ENCODE data around the gene SSC5D. TPM values are rescaled to one million over a fixed set of nuclear protein-coding genes. Genes with fewer than 3 reads are reported as not detected.

The SSC5D gene
- total and polyA plus RNA-seq, 10 of the 15 experiments (the other 5 are each of a cell fraction or from before 2014, with no cell fraction given): 0.03 to 0.13 (median 0.05) TPM; not detected in 4

DNA sequence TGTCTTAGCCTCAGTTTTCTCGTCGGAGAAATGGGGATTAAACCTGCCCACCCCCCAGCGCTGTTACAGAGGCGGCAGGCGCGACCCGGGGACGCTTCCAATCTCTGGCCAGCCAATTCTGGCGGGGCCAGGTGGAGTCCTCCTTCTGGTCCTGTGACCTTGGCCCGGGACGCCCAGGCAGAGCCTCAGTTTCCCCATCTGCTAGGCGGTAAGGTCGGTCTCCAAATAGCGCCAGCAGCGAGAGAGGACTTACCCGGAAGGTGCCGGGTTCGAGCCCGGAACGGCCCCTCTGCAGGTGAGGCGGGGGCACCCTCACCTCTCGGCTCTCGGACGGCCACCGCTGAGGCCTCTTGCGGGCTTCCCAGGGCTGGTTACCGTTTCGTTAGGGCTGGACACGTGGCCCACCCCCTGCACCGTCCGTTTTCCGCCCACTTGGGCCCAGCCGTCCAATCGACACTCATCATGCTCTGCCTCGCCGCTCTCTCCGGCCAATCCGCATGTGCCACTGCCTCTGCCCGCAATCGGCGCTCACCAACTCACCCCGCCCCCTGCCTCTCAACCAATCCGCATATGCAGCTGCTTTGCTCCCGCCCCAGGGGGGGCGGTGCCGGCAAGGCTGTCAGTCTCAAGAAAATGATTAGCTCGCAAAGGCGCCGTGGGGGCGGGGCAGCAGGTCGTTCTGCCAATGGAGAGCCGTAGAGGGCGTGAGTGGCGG lies 26.8 kb upstream of the SSC5D start, which contains the start of gene ISOC2 (continued):
- TF ChIP-seq, protein P1, sequence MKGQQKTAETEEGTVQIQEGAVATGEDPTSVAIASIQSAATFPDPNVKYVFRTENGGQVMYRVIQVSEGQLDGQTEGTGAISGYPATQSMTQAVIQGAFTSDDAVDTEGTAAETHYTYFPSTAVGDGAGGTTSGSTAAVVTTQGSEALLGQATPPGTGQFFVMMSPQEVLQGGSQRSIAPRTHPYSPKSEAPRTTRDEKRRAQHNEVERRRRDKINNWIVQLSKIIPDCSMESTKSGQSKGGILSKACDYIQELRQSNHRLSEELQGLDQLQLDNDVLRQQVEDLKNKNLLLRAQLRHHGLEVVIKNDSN (IDR thresholded peaks at IDR 0.05; ENCODE audit: borderline replicate concordance, extremely low read length, insufficient read depth, low read depth, low read length): peak; percentile 86
- no peak for TF ChIP-seq CBX5 (IDR thresholded peaks at IDR 0.05; ENCODE audit: low read depth)
- TF ChIP-seq, protein P2, sequence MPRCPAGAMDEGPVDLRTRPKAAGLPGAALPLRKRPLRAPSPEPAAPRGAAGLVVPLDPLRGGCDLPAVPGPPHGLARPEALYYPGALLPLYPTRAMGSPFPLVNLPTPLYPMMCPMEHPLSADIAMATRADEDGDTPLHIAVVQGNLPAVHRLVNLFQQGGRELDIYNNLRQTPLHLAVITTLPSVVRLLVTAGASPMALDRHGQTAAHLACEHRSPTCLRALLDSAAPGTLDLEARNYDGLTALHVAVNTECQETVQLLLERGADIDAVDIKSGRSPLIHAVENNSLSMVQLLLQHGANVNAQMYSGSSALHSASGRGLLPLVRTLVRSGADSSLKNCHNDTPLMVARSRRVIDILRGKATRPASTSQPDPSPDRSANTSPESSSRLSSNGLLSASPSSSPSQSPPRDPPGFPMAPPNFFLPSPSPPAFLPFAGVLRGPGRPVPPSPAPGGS (IDR thresholded peaks at IDR 0.05; ENCODE audit: borderline replicate concordance, insufficient read depth, low read depth, low read length, poor library complexity, severe bottlenecking): no peak
- TF ChIP-seq TCF12 (IDR thresholded peaks at IDR 0.05; ENCODE audit: low read depth, low read length): no peak
- peak; percentile 57 for TF ChIP-seq GATAD2B (conservative IDR thresholded peaks at IDR 0.05; ENCODE audit: low read depth)
- peak; percentile 64; the same call in 1 of the 2 replicates for TF ChIP-seq TAF1 (IDR thresholded peaks at IDR 0.05; ENCODE audit: borderline replicate concordance, low read depth, low read length)
- TF ChIP-seq JUND (IDR thresholded peaks at IDR 0.05; ENCODE audit: low read depth, low read length): no peak
- TF ChIP-seq FOXM1 (IDR thresholded peaks at IDR 0.05; ENCODE audit: low read depth, low read length): no peak
- no peak for TF ChIP-seq TARDBP (IDR thresholded peaks at IDR 0.05; ENCODE audit: borderline replicate concordance)
- peak; percentile 95 for TF ChIP-seq LARP7 (IDR thresholded peaks at IDR 0.05)
- no peak for TF ChIP-seq CBX3 (IDR thresholded peaks at IDR 0.05; ENCODE audit: borderline replicate concordance, low read depth)
- peak; percentile 93 for TF ChIP-seq MXI1 (IDR thresholded peaks at IDR 0.05; ENCODE audit: low read depth, low read length)
- peak; percentile 84 for TF ChIP-seq CREB1 (IDR thresholded peaks at IDR 0.05; ENCODE audit: low read depth)
- peak; percentile 99 for TF ChIP-seq SP1 (IDR thresholded peaks at IDR 0.05; ENCODE audit: low read depth, low read length)
- TF ChIP-seq, protein P3, sequence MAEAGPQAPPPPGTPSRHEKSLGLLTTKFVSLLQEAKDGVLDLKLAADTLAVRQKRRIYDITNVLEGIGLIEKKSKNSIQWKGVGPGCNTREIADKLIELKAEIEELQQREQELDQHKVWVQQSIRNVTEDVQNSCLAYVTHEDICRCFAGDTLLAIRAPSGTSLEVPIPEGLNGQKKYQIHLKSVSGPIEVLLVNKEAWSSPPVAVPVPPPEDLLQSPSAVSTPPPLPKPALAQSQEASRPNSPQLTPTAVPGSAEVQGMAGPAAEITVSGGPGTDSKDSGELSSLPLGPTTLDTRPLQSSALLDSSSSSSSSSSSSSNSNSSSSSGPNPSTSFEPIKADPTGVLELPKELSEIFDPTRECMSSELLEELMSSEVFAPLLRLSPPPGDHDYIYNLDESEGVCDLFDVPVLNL (IDR thresholded peaks at IDR 0.05; ENCODE audit: low read depth, low read length): no peak
- no peak for TF ChIP-seq SKIL (IDR thresholded peaks at IDR 0.05; ENCODE audit: low read depth, poor library complexity, severe bottlenecking)
- no peak for TF ChIP-seq BCL11A (IDR thresholded peaks at IDR 0.05; ENCODE audit: low read depth, low read length)
- 0 out of 2 replicates have a peak, but pooled peaks have one; percentile 36 for TF ChIP-seq CHD1 (IDR thresholded peaks at IDR 0.05; ENCODE audit: low read depth, low read length)
- no peak for TF ChIP-seq CHD4 (IDR thresholded peaks at IDR 0.05)
- TF ChIP-seq PKNOX1 (IDR thresholded peaks at IDR 0.05): peak; percentile 100
- peak; percentile 35 for TF ChIP-seq IKZF1 (conservative IDR thresholded peaks at IDR 0.05)
- peak; percentile 81 for TF ChIP-seq USF2 (IDR thresholded peaks at IDR 0.05; ENCODE audit: borderline replicate concordance, low read depth, low read length)
- TF ChIP-seq HDGF (IDR thresholded peaks at IDR 0.05): peak; percentile 99
- no peak for TF ChIP-seq RBBP5 (conservative IDR thresholded peaks at IDR 0.05)

All from GM12878 (cell line).